ENCODE results near the gene WAS.
A peak's percentile ranks its signal among the peaks of the same experiment; 100 is the strongest.
"Not testable (repeated sequence)": the region's sequence is repeated elsewhere in the genome, so short reads cannot be mapped to it uniquely, and the experiment has no call there.

The WAS gene

DNA sequence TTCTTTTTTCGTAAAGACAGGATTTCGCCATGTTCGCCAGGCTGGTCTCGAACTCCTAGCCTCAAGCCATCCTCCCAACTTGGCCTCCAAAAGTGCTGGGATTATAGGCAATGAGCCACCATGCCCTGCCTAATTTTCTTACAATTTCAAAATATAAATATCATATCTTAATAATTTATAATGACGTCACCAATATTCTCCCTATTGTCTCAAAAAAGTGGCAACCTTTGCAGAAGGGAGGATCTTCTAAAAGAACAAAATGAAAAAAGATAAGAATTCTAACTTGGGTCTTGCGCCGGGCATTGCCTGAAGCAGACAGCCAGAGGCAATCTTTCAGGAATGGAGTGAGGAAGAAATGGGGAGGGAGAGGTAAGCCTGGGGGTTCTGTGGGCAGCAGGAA, 37.9 kb upstream of the WAS start:
- Histone ChIP-seq H3K36me3 (ENCODE audit: insufficient read depth, low read length) (no peaks in the 10 kb centered on the region), H4K20me1 (ENCODE audit: insufficient read depth, low read length, poor library complexity, severe bottlenecking) (no peaks in the 10 kb centered on the region), H3F3A (ENCODE audit: low read depth) (no peaks in the 10 kb centered on the region), H2AFZ (ENCODE audit: low read length) (no peak overlapping the region), H3K4me2 (ENCODE audit: low read depth, low read length, poor library complexity, severe bottlenecking) (no peak overlapping the region), H3K4me3 (ENCODE audit: low read length, poor library complexity, severe bottlenecking) (no peak overlapping the region), H3K9me2 (replicated peaks; ENCODE audit: low read depth, low read length) (no peaks in the 10 kb centered on the region), H3K9ac (ENCODE audit: low read depth, low read length, poor library complexity, severe bottlenecking) (no peak overlapping the region), H3K27me3 (ENCODE audit: insufficient read depth, low read length, poor library complexity, severe bottlenecking) (no peaks in the 10 kb centered on the region), H3K9me3 (ENCODE audit: insufficient read depth, low read depth, low read length) (no peaks in the 10 kb centered on the region), H3K4me1 (ENCODE audit: insufficient read depth, low read length, poor library complexity, severe bottlenecking) (no peaks in the 10 kb centered on the region), H3K79me2 (ENCODE audit: insufficient read depth, low read length) (no peaks in the 10 kb centered on the region)
- TF ChIP-seq EZH2phosphoT487 (IDR thresholded peaks at IDR 0.05; ENCODE audit: borderline replicate concordance), result no peak
- TF ChIP-seq, protein P1, sequence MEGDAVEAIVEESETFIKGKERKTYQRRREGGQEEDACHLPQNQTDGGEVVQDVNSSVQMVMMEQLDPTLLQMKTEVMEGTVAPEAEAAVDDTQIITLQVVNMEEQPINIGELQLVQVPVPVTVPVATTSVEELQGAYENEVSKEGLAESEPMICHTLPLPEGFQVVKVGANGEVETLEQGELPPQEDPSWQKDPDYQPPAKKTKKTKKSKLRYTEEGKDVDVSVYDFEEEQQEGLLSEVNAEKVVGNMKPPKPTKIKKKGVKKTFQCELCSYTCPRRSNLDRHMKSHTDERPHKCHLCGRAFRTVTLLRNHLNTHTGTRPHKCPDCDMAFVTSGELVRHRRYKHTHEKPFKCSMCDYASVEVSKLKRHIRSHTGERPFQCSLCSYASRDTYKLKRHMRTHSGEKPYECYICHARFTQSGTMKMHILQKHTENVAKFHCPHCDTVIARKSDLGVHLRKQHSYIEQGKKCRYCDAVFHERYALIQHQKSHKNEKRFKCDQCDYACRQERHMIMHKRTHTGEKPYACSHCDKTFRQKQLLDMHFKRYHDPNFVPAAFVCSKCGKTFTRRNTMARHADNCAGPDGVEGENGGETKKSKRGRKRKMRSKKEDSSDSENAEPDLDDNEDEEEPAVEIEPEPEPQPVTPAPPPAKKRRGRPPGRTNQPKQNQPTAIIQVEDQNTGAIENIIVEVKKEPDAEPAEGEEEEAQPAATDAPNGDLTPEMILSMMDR (conservative IDR thresholded peaks at IDR 0.05; ENCODE audit: low read length), result no peak

DNA sequence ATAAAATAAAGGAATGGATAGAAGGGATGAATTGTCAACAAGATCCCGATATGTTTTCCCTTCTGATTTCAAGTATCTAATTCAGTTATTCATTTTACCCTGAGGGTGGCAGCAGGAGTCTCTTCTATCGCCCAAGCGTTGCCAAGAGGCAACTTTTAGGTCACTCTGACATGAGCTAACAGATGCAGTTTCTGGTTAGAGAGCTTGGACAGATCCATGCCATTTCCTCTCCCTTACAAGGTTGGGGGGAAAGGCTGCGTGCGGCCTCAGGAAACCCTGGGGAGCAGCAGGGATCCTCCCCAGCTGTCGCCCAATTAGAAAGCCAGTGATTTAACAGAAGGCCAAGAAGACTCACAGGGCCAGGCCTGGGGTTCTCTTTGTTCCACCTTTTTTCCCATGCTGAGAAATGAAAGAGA, 35.3 kb upstream of the WAS start:
- Histone ChIP-seq H3K9me3 (ENCODE audit: insufficient read depth, low read depth, low read length) (no peaks in the 10 kb centered on the region), H3K27me3 (ENCODE audit: insufficient read depth, low read length, poor library complexity, severe bottlenecking) (no peaks in the 10 kb centered on the region), H3K4me2 (ENCODE audit: low read depth, low read length, poor library complexity, severe bottlenecking) (no peak overlapping the region), H3K36me3 (ENCODE audit: insufficient read depth, low read length) (no peaks in the 10 kb centered on the region), H2AFZ (ENCODE audit: low read length) (peak overlapping the region; percentile 19; the same call in 1 of the 2 replicates), H4K20me1 (ENCODE audit: insufficient read depth, low read length, poor library complexity, severe bottlenecking) (no peaks in the 10 kb centered on the region), H3K9me2 (replicated peaks; ENCODE audit: low read depth, low read length) (no peaks in the 10 kb centered on the region), H3K4me3 (ENCODE audit: low read length, poor library complexity, severe bottlenecking) (no peak overlapping the region), H3K4me1 (ENCODE audit: insufficient read depth, low read length, poor library complexity, severe bottlenecking) (no peaks in the 10 kb centered on the region), H3F3A (ENCODE audit: low read depth) (no peaks in the 10 kb centered on the region), H3K79me2 (ENCODE audit: insufficient read depth, low read length) (no peaks in the 10 kb centered on the region), H3K9ac (ENCODE audit: low read depth, low read length, poor library complexity, severe bottlenecking) (no peak overlapping the region)
- no peak for TF ChIP-seq EZH2phosphoT487 (IDR thresholded peaks at IDR 0.05; ENCODE audit: borderline replicate concordance)
- TF ChIP-seq, protein P1 (conservative IDR thresholded peaks at IDR 0.05; ENCODE audit: low read length), result peak; percentile 52

DNA sequence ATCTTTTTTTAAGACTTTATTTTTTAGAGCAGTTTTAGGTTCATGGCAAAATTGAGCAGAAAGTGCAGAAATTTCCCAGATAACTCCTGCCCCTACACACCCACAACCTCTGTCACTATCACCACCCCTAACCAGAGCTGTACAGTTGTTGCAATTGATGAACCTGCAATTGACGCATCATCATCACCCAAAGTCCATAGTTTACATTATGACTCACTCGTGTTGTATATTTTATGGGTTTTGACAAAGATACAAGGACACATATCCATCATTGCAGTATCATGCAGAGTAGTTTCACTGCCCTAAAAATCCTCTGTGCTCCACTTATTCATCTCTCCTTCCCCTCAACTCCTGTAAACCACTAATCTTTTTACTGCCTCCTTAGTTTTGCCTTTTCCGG, 34.5 kb upstream of the WAS start:
- Histone ChIP-seq H3K4me3 (ENCODE audit: low read length, poor library complexity, severe bottlenecking) (no peak overlapping the region), H3K27me3 (ENCODE audit: insufficient read depth, low read length, poor library complexity, severe bottlenecking) (no peaks in the 10 kb centered on the region), H4K20me1 (ENCODE audit: insufficient read depth, low read length, poor library complexity, severe bottlenecking) (no peaks in the 10 kb centered on the region), H3K4me1 (ENCODE audit: insufficient read depth, low read length, poor library complexity, severe bottlenecking) (no peaks in the 10 kb centered on the region), H3F3A (ENCODE audit: low read depth) (no peaks in the 10 kb centered on the region), H3K4me2 (ENCODE audit: low read depth, low read length, poor library complexity, severe bottlenecking) (no peak overlapping the region), H3K9ac (ENCODE audit: low read depth, low read length, poor library complexity, severe bottlenecking) (no peak overlapping the region), H3K79me2 (ENCODE audit: insufficient read depth, low read length) (no peaks in the 10 kb centered on the region), H2AFZ (ENCODE audit: low read length) (no peak overlapping the region), H3K9me2 (replicated peaks; ENCODE audit: low read depth, low read length) (no peaks in the 10 kb centered on the region), H3K9me3 (ENCODE audit: insufficient read depth, low read depth, low read length) (no peaks in the 10 kb centered on the region), H3K36me3 (ENCODE audit: insufficient read depth, low read length) (no peaks in the 10 kb centered on the region)
- no peak for TF ChIP-seq EZH2phosphoT487 (IDR thresholded peaks at IDR 0.05; ENCODE audit: borderline replicate concordance)
- TF ChIP-seq, protein P1 (conservative IDR thresholded peaks at IDR 0.05; ENCODE audit: low read length), result no peak

DNA sequence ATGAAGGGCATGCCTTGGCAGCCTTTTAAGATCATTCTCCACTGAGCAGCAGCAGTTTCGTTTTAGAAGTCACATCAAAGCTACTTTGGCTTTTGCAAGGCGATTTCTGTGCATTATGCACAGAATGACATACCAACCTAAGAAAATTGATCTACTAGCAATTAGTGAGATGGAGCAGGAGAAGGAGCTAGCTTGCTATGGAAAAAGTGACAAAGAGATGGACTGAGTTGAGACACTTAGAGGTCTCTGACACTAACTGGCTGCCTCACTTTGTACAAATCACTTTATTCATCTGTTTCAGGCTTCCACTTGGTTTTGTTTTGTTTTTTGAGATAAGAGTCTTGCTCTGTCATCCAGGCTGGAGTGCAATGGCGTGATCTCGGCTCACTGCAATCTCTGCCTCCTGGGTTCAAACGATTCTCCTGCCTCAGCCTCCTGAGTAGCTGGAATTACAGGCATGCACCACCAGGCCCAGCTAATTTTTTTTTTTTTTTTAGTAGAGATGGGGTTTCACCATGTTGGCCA, 31.5 kb upstream of the WAS start:
- H3K9ac ChIP-seq (ENCODE audit: low read depth, low read length, poor library complexity, severe bottlenecking); H3K36me3 ChIP-seq (ENCODE audit: insufficient read depth, low read length); H2AFZ ChIP-seq (ENCODE audit: low read length); H4K20me1 ChIP-seq (ENCODE audit: insufficient read depth, low read length, poor library complexity, severe bottlenecking); H3K79me2 ChIP-seq (ENCODE audit: insufficient read depth, low read length); H3K9me2 ChIP-seq (replicated peaks; ENCODE audit: low read depth, low read length); H3K4me1 ChIP-seq (ENCODE audit: insufficient read depth, low read length, poor library complexity, severe bottlenecking); H3K4me3 ChIP-seq (ENCODE audit: low read length, poor library complexity, severe bottlenecking); H3K4me2 ChIP-seq (ENCODE audit: low read depth, low read length, poor library complexity, severe bottlenecking); H3K27me3 ChIP-seq (ENCODE audit: insufficient read depth, low read length, poor library complexity, severe bottlenecking); H3K9me3 ChIP-seq (ENCODE audit: insufficient read depth, low read depth, low read length); H3F3A ChIP-seq (ENCODE audit: low read depth): not testable (repeated sequence)

DNA sequence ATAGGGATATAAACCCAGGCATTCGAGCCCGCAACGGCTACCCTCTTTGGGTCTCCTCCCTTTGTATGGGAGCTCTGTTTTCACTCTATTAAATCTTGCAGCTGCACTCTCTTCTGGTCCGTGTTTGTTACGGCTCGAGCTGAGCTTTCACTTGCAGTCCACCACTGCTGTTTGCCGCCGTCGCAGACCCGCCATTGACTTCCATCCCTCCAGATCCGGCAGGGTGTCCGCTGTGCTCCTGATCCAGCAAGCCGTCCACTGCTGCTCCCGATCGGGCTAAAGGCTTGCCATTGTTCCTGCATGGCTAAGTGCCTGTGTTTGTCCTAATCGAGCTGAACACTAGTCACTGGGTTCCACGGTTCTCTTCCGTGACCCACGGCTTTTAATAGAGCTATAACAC, 28.9 kb upstream of the WAS start:
- not testable (repeated sequence) for H2AFZ ChIP-seq (ENCODE audit: low read length); H3F3A ChIP-seq (ENCODE audit: low read depth); H3K79me2 ChIP-seq (ENCODE audit: insufficient read depth, low read length); H3K4me1 ChIP-seq (ENCODE audit: insufficient read depth, low read length, poor library complexity, severe bottlenecking); H3K27me3 ChIP-seq (ENCODE audit: insufficient read depth, low read length, poor library complexity, severe bottlenecking); H3K9me2 ChIP-seq (replicated peaks; ENCODE audit: low read depth, low read length); H4K20me1 ChIP-seq (ENCODE audit: insufficient read depth, low read length, poor library complexity, severe bottlenecking); H3K4me2 ChIP-seq (ENCODE audit: low read depth, low read length, poor library complexity, severe bottlenecking); H3K36me3 ChIP-seq (ENCODE audit: insufficient read depth, low read length); H3K9me3 ChIP-seq (ENCODE audit: insufficient read depth, low read depth, low read length); H3K9ac ChIP-seq (ENCODE audit: low read depth, low read length, poor library complexity, severe bottlenecking); H3K4me3 ChIP-seq (ENCODE audit: low read length, poor library complexity, severe bottlenecking)
